HG03558 (cell line): ENCODE data around the gene CCR7.

ENCODE experiments used
- ATAC-seq: cut with Tn5 transposase; IDR thresholded peaks from one replicate; pipeline ENCODE4 v1.9.1; 2021; ENCODE audit warnings: moderate number of reproducible peaks; ENCODE audit not compliant: unreplicated experiment; ENCODE audit errors: extremely low read depth

CCR7 gene, protein sequence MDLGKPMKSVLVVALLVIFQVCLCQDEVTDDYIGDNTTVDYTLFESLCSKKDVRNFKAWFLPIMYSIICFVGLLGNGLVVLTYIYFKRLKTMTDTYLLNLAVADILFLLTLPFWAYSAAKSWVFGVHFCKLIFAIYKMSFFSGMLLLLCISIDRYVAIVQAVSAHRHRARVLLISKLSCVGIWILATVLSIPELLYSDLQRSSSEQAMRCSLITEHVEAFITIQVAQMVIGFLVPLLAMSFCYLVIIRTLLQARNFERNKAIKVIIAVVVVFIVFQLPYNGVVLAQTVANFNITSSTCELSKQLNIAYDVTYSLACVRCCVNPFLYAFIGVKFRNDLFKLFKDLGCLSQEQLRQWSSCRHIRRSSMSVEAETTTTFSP

DNA sequence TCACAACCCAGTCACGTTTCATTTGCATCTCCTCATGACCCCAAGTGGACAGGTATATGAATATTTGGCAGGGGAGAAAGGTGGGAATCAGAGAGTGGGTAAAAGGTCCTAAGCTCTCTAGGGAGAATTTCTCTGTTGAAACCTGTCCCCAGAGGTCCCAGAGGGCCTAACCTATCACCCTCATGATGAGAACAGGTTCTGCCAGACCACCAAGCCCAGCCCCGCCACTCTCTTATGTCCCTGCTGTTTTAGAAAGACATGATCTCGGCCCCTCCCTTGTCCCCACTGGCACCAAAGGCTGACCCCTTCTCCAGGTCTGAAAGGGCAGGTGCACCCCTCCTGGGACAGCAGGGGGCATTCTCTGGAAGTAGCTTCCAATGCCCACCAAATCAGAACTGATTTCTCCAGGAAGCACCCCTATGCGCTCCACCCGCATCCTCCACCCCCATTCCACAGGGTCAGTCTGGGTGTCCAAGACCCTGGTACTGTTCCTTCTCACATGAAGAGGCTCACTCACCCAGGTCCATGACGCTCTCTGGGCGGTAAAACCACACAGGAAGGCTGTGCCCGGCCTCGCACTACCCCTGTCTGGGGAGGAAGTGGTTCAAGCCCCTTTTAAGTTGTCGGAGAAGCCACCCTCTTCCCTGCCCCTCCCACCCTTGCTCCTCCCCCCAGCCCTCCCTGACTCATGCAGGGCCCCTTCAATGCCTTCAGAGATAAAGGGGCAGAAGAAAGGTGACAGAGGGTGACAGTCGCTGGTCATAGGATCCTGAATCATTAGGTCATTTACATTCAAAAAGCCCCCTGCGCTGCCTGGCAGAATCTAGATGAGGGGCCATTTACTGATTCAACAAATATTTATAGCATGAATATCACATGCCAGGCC lies at the start of gene CCR7:
TSS of gene CCR7 (minus strand) at position 590 of the 886 bp plus-strand sequence. CDS start at position 527, 63 bp downstream.
- ATAC-seq, result no peak

DNA sequence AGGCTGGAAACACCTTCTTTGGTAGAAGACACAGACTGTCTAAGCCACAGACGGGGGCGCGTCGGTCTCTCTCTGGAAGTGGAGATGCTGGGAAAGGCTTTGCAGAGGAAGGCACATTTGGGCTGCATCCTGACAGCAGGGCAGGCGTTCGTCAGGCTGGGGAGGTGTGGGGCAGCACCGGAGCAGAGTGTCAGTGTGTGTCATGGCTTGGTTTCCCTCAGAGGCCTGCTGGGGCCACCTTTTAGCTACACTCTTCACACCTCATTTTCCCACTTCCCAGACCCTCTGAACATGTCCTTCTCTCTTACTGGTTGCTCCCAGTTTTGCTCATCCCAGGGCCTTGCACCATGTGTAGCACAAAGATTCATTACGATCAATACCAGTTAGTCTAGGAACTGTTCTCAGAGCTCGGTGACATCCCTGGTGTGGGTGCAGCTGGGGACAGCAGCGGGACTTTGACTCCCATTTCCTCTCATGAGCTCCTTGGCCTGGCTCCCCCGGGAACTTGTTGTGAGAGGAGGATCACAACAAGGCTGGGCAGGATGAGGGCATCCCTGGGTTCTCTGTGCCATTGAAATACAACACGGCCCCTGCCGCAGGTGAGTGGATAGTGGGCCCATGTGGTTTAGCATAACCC lies 49.3 kb upstream of the CCR7 start:
- no peak for ATAC-seq

DNA sequence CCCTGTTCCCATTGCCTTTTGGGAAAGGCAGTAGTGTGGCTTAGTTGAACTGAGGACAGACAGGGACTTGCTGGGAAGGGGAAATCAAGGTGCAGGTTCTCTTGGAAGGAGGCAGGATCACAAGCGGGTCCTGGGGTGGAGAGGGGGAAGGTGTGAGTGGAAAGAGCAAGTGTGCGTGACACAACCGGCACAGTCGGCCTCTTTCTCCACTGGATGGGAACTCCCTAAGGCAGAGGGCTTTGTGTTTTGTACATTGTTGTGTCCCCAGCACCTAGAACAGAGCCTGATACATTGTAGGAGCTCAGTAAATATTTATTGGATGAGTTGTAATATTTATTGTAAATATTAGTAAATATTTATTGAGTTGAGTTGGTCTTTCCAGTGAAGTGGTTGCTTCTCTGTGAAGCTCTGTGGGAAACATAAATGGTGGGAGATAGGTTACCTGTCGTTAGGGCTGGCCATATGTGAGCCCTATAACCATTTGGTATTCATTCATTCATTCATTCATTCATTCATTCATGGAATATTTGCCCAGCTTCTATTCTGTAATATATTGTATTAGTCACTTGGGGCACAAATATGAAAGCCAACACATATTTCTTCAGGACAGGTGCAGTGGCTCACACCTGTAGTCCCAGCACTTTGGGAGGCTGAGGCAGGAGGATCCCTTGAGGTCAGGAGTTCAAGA lies 48.3 kb upstream of the CCR7 start:
- ATAC-seq, result no peak

DNA sequence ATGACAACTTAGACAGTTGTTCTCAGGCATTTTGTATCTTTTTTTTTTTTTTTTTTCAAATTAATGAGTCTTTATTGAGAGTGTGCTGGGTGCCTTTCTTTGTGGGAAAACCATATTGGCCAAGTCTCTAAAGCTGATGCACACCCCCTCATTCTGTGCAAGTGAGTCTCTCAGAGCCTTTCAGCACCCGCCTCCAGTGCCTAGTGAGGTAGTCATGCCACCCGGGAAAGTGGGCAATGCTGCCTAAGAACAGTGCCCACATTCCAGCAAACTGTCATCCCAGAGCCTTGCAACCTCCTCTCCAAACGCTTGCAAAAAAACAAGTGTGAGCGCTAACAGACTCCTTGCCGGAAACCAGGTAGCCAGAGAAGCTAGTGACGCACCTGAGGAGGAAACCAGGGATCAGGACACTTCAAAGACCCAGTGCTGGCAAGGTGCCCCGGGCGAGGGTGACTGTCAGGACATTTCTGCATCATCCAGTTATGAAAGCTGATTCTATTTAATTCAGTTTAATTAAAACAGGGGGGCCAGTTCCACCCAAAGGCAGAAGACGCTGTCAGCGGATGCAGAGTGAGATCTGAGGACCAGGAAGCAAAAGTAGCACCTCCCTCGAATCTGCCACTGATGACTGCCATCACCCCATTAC lies 47.5 kb upstream of the CCR7 start:
- ATAC-seq, result no peak

DNA sequence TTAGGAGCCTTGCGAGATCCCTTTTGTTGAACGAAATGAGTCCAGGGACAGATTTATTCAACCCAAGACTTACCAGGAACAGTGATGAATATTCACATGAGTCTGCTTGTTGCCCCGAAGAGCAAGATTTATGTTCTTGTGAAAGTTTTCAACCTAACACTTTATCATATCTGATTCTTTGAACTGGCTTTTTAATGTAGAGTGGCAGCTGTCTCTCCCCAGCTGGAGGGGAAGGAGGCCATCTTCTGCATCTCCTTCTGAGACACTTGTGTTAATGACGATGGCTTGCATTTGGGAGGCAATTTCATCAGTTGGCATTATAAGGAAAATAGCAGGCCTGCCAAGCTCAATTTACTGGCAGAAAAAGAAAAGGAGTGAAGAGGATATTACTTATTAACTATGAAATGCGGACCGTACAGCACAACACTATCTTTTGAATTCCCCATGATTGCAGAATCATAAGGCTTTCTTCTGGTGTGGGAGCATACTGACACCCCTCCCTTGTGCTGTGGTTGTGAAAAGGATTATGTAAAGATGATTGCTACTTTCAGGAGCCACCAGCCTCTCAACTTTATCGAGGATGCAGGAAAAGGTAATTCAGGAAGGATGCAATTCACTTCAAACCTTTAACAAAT lies 46.7 kb upstream of the CCR7 start:
- ATAC-seq, result no peak

DNA sequence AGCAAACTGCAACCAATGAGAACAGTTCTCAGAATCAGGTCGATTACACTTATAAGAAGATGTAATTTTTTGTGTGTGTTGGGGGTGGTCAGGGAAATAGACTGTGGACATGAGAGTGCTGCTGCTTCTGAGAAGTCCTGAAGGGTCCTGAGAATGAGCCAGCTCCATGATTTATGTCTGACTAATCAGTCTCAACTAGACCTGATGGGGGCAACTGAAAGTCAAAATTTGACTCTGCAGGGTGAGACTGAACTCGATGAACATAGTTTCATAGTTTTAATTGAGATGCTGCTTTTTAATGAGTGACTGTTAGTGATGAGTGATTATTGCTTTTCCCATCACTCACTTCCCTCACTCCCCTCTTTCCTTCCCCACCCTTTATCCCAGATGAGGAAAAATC lies 45.1 kb upstream of the CCR7 start:
- no peak for ATAC-seq

DNA sequence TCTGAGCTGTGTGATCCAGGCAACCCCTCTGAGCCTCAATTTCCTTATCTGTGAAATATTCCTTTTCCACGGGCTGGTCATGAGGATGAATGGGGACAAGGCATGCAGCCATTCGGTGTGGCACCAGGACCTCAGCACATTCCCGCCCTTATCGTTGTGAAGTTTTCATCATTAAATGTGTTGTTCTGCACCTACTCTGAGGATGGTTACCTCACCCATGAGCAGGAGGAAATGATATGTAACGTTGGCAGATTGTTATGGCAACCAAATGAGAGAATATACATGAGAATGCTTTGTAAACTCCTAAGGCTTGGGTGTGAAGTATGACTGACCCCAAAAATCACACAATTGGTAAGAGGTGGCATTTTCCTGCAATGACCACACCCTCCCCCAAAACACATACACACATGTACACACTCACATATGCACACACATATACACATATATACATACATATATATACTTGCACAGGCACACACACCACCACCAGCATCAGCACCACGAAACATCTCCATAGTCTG lies 42.8 kb upstream of the CCR7 start:
- no peak for ATAC-seq

DNA sequence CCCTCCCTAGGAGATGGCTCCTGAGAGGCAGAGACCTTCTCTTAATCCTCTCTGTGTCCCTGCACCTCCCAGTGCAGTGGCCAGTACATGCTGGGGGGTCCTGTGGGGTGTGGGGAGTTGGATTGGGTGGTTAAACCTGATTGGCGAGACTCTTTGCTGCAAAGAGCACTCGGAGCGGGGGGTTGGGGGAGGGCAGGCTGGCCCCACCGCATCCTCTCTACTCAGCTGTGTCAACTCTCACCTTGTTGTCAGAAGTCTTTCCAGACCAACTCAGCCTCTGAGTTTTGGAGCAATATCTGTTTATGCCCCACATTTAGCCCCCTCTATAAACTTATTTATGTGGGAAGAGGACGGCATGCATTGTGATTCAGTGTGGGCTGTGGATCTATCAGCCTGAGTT lies 42.4 kb upstream of the CCR7 start:
- ATAC-seq, result no peak

DNA sequence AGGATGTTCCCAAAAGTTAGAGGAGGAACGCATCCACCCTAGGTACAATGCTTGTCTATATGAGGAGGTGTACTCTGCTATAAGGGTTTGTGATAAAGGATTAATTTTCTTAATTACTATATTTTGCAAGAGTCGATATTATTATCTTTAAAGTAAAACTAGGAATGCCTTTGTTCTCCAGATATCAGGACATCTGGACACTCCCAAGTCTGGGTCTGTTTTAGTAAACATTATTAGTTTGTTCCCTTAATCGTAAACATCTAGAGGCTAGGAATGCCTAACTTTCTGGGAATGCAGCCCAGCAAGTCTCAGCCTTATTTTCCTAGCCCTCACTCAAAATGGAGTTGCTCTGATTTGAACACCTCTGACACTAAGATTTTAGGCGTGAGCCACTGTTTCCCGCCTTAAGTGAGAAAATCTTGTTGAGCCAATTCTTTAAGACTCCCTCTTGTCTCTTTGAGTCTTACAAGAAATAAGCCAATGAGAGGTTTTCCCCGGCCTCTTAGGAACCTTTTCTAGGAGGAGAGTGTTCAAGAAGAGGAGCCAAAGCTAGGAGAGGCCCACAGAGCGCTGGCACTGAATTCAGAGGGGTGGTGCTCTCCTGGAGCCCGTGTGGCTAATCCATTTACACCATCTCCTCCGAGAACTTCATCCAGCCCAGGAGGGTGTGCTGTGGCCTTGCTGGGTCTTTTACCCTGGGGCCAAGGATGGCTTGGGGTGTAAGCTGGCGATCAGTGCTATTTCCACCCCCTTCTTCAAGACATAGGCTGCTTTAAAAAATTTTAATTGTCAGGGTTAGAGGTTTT lies 41.5 kb upstream of the CCR7 start:
- ATAC-seq, result no peak

DNA sequence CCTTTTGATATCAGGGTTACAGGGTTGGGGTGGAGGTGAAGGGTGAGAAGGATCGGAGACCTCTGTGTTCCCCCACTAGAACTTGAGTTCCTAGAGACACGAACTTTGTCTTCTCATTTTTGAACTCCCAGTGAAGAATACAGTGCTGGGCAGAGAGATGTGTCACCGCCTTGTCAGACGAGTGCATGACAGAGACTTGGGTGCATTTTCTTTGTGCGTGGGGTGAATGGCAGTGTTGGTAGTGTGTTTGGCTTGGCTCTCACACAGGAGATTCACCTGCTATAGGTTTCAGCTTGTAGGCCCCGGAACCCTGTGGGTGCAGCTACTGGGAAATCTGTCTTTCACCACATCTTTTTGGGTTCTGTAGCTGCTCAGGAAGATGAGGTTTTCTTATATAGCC lies 40.0 kb upstream of the CCR7 start:
- no peak for ATAC-seq

DNA sequence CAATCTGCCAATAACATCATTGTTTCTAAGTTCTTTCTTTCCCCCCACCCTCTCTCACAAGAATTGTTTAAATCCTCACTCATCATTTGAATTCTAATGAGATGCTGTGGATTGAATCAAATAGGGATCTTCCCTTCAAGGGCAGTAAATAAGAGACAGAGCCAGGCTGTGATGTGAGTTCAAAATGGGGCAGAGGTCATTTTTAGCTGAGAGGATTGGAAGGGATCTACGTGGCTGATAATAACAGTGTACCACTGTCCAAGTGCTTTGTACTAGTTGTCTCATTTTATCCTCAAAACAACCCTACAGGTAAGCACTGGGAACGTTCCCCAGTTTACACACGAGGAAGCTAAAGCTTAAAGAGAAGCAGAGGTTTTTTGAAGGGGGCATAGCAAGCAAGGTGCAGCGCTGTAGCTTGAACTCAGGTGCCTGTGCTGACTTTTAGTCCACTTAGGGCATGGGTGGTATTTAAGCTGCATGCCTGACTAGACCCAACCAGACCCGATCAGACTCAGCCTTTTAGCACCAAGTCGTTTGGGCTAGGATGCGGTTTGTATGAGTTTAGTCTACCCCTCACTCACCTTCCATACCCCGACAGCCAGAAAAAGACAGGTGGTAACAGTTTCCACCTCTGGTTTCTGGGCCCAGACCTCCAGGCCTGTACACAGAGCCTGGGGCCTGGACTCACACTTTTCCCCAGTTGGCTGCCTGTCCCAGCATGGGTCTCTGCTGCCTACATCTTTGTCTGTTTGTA lies 39.2 kb upstream of the CCR7 start:
- ATAC-seq, result no peak

DNA sequence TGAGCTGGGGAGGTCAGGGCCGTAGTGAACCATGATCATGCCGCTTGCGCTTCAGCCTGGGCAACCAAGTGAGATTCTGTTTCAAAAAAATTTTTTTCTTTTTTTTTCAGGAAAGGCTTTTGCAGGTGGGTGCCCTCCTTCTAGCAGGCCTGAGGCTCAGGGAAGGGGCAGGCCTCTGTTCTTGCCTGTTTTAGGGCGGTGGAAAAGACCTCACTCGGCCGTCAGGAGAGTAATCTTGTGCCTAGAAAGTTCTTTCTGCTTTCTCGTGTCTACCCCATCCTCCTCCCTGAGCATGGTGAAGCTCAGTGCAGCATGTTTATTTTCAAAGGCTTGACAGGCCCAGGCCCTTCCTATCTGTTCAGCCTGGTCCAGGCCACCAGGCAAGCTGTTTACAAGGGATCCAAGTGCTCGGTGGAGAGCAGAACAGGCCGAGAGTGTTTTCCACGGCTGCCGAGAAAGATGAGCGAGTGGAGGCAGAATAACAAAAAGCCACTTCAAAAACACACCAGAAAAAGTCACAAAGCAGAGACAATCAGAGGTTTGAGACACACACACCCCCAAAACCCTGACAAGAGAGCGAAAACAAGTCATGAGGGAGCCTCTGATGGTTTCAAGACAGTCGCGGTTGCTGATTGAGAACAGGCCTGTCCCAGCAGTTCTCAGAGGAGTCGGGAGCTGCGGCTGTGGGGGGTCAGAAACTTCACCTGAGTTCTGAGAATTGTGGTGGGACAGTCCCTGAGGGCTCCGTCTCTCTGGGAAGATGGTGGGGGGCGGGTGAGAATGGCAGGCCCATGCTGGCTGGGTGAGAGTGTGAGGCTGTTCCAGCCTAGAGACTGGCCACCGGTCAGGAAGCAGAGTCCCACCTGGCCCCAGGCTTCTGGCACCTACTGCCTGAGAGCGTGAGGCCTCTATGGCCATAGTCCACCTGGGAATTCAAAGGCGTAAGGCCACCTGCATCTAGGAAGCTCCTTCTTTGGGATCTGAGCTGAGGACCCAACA lies 37.5 kb upstream of the CCR7 start:
- ATAC-seq, result no peak

DNA sequence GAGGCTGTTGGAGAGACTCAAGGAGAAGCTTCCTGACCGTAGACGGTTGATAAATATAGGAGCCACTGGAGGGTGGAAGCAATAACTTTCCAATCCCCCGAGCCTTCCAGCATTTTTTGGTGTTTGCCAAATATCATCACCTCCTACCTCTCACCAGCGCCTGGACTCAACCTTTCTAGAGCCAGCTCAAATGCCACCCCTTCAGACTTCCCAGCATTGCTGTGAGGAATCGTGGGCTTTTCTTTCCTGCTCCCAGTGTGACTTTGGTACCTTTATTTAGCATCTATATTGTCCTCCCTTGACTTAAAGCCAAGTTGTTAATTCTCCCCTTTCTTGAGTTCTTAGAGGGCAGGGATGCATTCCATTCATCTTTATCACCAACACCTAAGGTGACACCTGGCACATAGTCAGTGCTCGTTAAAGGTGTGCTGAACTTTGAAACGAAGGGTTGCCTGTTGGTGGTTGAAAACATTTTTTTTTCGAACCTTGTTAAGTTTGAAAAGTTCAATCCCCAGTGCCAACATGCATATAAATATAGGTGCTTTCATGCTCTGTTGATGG lies 35.3 kb upstream of the CCR7 start:
- no peak for ATAC-seq

DNA sequence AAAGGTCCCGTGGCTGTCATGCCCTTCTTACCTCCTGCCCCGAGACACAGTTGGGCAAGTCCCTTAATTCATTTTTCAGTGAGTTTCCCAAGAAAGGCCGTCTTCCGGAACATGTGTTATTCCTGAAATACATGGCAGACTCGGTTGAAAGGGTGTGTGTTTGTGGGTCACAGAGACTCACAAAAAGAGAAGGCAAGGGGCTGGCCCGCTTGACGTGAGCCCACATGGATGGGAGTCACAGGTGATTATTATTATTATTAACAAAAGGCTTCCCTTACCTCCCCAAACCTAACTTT lies 34.1 kb upstream of the CCR7 start:
- ATAC-seq, result no peak

DNA sequence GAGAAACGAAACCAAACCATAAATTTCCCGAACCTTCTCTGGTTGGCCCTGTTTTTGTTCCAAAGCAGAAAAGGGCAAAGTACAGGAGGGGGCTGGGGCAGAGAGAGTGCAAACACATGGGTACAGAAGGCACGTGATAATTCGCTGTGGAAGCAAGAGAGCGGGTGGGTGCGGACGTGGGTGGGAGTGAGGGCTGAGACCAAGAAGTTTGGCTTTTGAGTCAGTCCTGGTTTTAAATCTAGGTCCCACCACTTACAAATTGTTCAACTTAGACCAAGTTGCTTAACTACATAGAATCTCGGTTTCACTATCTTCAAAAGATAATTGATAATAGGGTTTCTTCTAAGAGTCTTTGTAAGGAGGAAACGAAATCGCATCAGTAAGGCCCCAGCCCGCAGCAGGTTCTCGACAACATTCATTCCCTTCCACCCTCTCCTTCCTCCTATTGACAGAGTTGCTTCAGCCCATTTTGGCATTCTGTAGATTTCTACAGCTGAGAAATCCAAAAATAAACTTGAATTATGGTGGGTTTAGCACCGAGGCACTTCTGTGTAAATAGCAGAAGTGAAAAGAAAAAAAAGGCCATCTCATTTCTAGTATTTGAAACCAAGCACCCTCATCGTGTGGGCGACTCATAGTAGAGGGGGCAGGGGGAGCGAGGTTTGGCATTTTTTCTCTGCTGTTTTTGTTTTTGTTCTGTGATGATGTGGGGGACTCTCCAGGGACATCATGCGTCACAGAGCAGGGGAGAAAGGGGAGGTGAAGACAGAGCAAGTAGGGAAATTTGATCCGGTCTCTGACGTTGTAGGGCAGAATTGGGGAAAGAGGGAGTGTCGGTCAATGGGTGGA lies 33.6 kb upstream of the CCR7 start:
- peak; percentile 36 for ATAC-seq

DNA sequence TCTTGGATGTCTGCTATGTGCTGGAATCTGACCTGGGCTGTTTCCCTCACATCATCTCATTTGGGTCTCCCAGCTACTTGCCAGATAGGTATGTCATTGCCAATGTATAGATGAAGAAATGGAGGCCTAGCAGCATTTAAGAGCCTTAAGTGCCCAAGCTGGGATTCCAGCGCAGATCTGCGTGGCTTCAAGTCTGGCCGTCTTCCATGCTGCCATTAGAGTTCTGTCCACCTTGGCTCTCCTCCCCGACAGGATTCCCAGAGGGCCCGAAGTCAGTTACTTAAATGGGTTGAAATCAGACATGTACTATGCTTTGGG lies 33.0 kb upstream of the CCR7 start:
- no peak for ATAC-seq
